ENCODE results near the gene IHH. TPM values are rescaled to one million over a fixed set of nuclear protein-coding genes. Genes with fewer than 3 reads are reported as not detected.

IHH gene
- polyA plus RNA-seq, 1 of the 3 experiments (the other 2 are of a cell fraction): 0.03 TPM

GRCh38 chr2:219041252-219041651 is 19.5 kb downstream of the IHH start, which contains the start of gene CFAP65 (continued):
- TF ChIP-seq CTCF (IDR thresholded peaks at IDR 0.05) (no peak), RAD21 (IDR thresholded peaks at IDR 0.05; ENCODE audit: low read length) (no peak), ZBTB33 (IDR thresholded peaks at IDR 0.05; ENCODE audit: borderline replicate concordance, low read depth) (no peak), JUND (IDR thresholded peaks at IDR 0.05) (no peak), RFX5 (IDR thresholded peaks at IDR 0.05; ENCODE audit: low read length) (no peak), SMC3 (IDR thresholded peaks at IDR 0.05; ENCODE audit: low read depth, low read length) (no peak)

- Histone ChIP-seq H4K20me1 (ENCODE audit: insufficient read depth) (no peaks in the 10 kb centered on the region), H3K9me3 (no peaks in the 10 kb centered on the region), H3K36me3 (replicated peaks in 1 of 2; ENCODE audit: control insufficient read depth in 1 of 2, insufficient read depth in 2 of 2, low read length in 1 of 2) (no peaks in the 10 kb centered on the region), H3K9ac (no peak overlapping the region), H3K4me1 (ENCODE audit: control insufficient read depth in 1 of 2, insufficient read depth in 2 of 2, low read depth in 1 of 2, low read length in 1 of 2) (peaks cover 4 to 6% of the 10 kb centered on the region in 2 experiments; a peak in 1 of 4 replicates), H3F3A (replicated peaks; ENCODE audit: insufficient read depth) (no peaks in the 10 kb centered on the region), H3K4me2 (no peak overlapping the region), H3K9me2 (no peaks in the 10 kb centered on the region), H2AFZ (ENCODE audit: low read depth) (no peak overlapping the region), H3K79me2 (ENCODE audit: insufficient read depth) (no peaks in the 10 kb centered on the region), H3K27me3 (ENCODE audit: insufficient read depth) (no peaks in the 10 kb centered on the region), H3K4me3 (ENCODE audit: low read depth in 2 of 2, low read length in 1 of 2) (no peak overlapping the region), H3K27ac (ENCODE audit: low read depth in 2 of 2, low read length in 1 of 2) (no peak overlapping the region)
- no peak for DNase-seq
- ChIA-PET CTCF (interaction anchor here (0.6 to 6.7 kb wide), 5 partner anchors 10 to 80 kb away, joined by 3 to 64 read pairs (median 4); no protein-coding TSS in a partner anchor), POLR2A (no interaction called here)
- WGBS (ENCODE audit: low lambda C conversion rate): no CpG with 5 or more reads among the region's 1 CpG
- TF ChIP-seq IRF3 (IDR thresholded peaks at IDR 0.05; ENCODE audit: low read depth, low read length): no peak
- no peak for TF ChIP-seq CTCF (IDR thresholded peaks at IDR 0.05)
- no peak for TF ChIP-seq CHD2 (IDR thresholded peaks at IDR 0.05; ENCODE audit: low read length, partially characterized antibody)
- no peak for TF ChIP-seq JUND (IDR thresholded peaks at IDR 0.05)
- no peak for TF ChIP-seq NFIC (IDR thresholded peaks at IDR 0.05; ENCODE audit: borderline replicate concordance)
- TF ChIP-seq GATA2 (CRISPR knock-in tag; IDR thresholded peaks at IDR 0.05): no peak
- TF ChIP-seq SIN3A (IDR thresholded peaks at IDR 0.05; ENCODE audit: borderline replicate concordance, low read depth, low read length): no peak
Measured at GRCh38 chr2:219038600-219038999, 22.1 kb downstream of the IHH start.
